OCI-LY3 (cell line): ENCODE data around the gene KIF22.
A peak's percentile ranks its signal among the peaks of the same experiment; 100 is the strongest.

ENCODE experiments used
- H2AFZ ChIP-seq: fragments of 200-600, 300-600 bp; shearing (Covaris generic); 2 replicates; pipeline ENCODE4 v1.6.0; 2014; ENCODE audit warnings: antibody characterized with exemption, low read depth, low read length
- H3K27ac ChIP-seq: fragments of 200-600, 300-600 bp; sonication (generic); 2 replicates; pipeline ENCODE4 v1.5.1; 2014; ENCODE audit warnings: mild to moderate bottlenecking, low read length, moderate library complexity, mixed read lengths
- H3K27me3 ChIP-seq: fragments of 200-600, 300-600 bp; sonication (generic); 2 replicates; pipeline ENCODE4 v1.6.1; 2014; ENCODE audit warnings: low read depth, low read length, mixed read lengths
- H3K36me3 ChIP-seq: fragments of 200-600, 300-600 bp; sonication (generic); replicated peaks from 2 replicates; pipeline ENCODE3; 2014; ENCODE audit warnings: low read depth, low read length, mixed read lengths
- H3K4me1 ChIP-seq: fragments of 300-600, 200-600 bp; sonication (generic); 2 replicates; pipeline ENCODE4 v1.6.1; 2014; ENCODE audit warnings: low read length, mixed read lengths
- H3K4me2 ChIP-seq: fragments of 200-600, 300-600 bp; sonication (generic); 2 replicates; pipeline ENCODE4 v1.6.1; 2014; ENCODE audit warnings: low read length, mixed read lengths
- H3K4me3 ChIP-seq: fragments of 300-600, 200-600 bp; sonication (generic); 2 replicates; pipeline ENCODE4 v1.5.1; 2014; ENCODE audit warnings: antibody characterized with exemption, mild to moderate bottlenecking, low read length, moderate library complexity
- H3K79me2 ChIP-seq: fragments of 300-600, 200-600 bp; shearing (Covaris generic); 2 replicates; pipeline ENCODE4 v1.6.1; 2014; ENCODE audit warnings: mild to moderate bottlenecking, low read length, mixed read lengths
- H3K9ac ChIP-seq: fragments of 300-600, 200-600 bp; shearing (Covaris generic); 2 replicates; pipeline ENCODE4 v1.6.0; 2014; ENCODE audit warnings: mild to moderate bottlenecking, low read length, moderate library complexity
- H3K9me3 ChIP-seq: fragments of 200-600, 300-600 bp; shearing (Covaris generic); 2 replicates; pipeline ENCODE4 v1.6.1; 2014; ENCODE audit warnings: low read length, mixed read lengths; ENCODE audit not compliant: insufficient read depth
- H4K20me1 ChIP-seq: fragments of 200-600, 300-600 bp; sonication (generic); 2 replicates; pipeline ENCODE4 v1.6.1; 2016; ENCODE audit warnings: low read length, mixed read lengths; ENCODE audit not compliant: insufficient read depth
- CTCF ChIP-seq: fragments of 200-600, 300-600 bp; sonication (generic); IDR thresholded peaks from 2 replicates; pipeline ENCODE4 v1.5.1; 2014; ENCODE audit warnings: antibody characterized with exemption, low read length, low read depth
- EZH2phosphoT487 ChIP-seq: fragments of 200-600 bp; shearing (Covaris generic); IDR thresholded peaks from 2 replicates; pipeline ENCODE4 v1.6.1; 2018; ENCODE audit warnings: antibody characterized with exemption, mixed run types, low read depth

The KIF22 gene

GRCh38 chr16:29805232-29806098, 14.9 kb downstream of the KIF22 start:
- Histone ChIP-seq H3K79me2 (peaks cover 28% of the 10 kb centered on the region), H3K9ac (peak overlapping the region; percentile 82), H3K27me3 (no peaks in the 10 kb centered on the region), H4K20me1 (peaks cover 20% of the 10 kb centered on the region), H3K9me3 (no peaks in the 10 kb centered on the region), H3K4me1 (peaks cover 51% of the 10 kb centered on the region), H3K4me2 (peak overlapping the region; percentile 71), H2AFZ (no peak overlapping the region), H3K36me3 (peaks cover 61% of the 10 kb centered on the region), H3K4me3 (peak overlapping the region; percentile 81), H3K27ac (peak overlapping the region; percentile 72)
- TF ChIP-seq EZH2phosphoT487, result no peak
- TF ChIP-seq CTCF, result no peak

- Histone ChIP-seq H3K27me3 (no peaks in the 10 kb centered on the region), H3K4me1 (peaks cover 57% of the 10 kb centered on the region), H3K9me3 (no peaks in the 10 kb centered on the region), H3K4me2 (peak within 1 kb of the TSS; percentile 97), H3K4me3 (peak within 1 kb of the TSS; percentile 84), H3K79me2 (peaks cover 28% of the 10 kb centered on the region), H2AFZ (no peak within 1 kb of the TSS), H4K20me1 (peaks cover 25% of the 10 kb centered on the region), H3K9ac (peak within 1 kb of the TSS; percentile 98), H3K36me3 (peaks cover 59% of the 10 kb centered on the region), H3K27ac (peak within 1 kb of the TSS; percentile 87)
- TF ChIP-seq EZH2phosphoT487 (no peak), CTCF (no peak)
Measured at GRCh38 chr16:29806099-29806579, 15.6 kb downstream of the KIF22 start, which contains the start of gene MAZ. Gene MAZ (plus strand): TSS chr16:29806529. CDS start chr16:29806702, 173 bp downstream.

- Histone ChIP-seq H4K20me1 (peaks cover 25% of the 10 kb centered on the region), H3K4me1 (peaks cover 64% of the 10 kb centered on the region), H3K36me3 (peaks cover 52% of the 10 kb centered on the region), H3K4me3 (peak overlapping the region; percentile 84), H3K79me2 (peaks cover 28% of the 10 kb centered on the region), H3K27ac (peak overlapping the region; percentile 87), H2AFZ (no peak overlapping the region), H3K9me3 (no peaks in the 10 kb centered on the region), H3K4me2 (peak overlapping the region; percentile 97), H3K9ac (peak overlapping the region; percentile 98), H3K27me3 (no peaks in the 10 kb centered on the region)
- TF ChIP-seq EZH2phosphoT487 (no peak), CTCF (no peak)
Measured at GRCh38 chr16:29806641-29807425, 16.3 kb downstream of the KIF22 start.
